GM18873 (cell line): ENCODE results near the gene SLC13A3.
A peak's percentile ranks its signal among the peaks of the same experiment; 100 is the strongest.

Experiments
- ATAC-seq: cut with Tn5 transposase; IDR thresholded peaks from one replicate; pipeline ENCODE4 v1.9.1; 2021; ENCODE audit warnings: mild to moderate bottlenecking, moderate library complexity, moderate number of reproducible peaks; ENCODE audit not compliant: unreplicated experiment, low FRiP score

SLC13A3 gene, protein sequence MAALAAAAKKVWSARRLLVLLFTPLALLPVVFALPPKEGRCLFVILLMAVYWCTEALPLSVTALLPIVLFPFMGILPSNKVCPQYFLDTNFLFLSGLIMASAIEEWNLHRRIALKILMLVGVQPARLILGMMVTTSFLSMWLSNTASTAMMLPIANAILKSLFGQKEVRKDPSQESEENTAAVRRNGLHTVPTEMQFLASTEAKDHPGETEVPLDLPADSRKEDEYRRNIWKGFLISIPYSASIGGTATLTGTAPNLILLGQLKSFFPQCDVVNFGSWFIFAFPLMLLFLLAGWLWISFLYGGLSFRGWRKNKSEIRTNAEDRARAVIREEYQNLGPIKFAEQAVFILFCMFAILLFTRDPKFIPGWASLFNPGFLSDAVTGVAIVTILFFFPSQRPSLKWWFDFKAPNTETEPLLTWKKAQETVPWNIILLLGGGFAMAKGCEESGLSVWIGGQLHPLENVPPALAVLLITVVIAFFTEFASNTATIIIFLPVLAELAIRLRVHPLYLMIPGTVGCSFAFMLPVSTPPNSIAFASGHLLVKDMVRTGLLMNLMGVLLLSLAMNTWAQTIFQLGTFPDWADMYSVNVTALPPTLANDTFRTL

DNA sequence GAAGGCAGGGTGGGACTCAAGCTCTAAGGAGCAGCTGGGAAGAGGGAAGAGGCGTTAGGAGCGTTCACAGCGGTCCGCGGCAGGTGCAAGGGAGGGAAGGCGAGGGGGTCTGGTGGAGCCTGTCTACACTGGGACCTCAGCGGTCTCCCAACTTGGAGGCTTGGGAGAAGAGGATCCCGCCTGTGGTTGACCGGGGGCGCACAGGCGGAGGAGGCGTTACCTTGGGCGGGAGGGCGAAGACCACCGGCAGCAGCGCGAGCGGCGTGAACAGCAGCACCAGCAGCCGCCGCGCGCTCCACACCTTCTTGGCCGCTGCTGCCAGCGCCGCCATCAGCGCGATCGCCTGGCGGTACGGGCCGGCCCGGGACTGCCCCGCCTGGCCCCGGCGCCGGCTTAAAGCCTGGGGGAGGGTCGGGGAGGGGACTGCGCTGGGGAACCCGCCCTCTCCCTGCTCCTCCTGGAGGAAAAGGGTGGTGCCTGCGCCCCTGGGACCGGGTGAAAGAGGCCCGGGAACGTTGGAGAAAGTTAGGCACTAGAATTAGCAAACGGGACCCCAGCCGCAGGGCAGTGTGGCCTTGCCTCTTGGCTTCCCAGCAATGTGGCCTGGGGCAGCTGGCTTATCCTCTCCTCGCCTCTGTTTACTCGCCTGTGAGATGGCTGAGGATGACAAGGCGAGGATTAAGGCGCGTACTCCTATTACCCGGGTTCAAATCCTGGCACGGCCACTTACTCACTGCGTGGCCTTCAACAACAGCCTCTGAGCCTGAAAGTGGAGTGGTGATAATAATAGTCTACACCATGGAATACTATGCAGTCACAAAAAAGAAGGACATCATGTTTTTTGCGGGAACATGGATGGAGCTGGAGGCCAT lies at the start of gene SLC13A3:
Gene SLC13A3, minus strand, starts transcription at position 369 of the 872 bp plus-strand sequence. Its CDS starts 38 bp downstream, at position 331.
- no peak for ATAC-seq

- ATAC-seq: no peak
Measured at GRCh38 chr20:46701057-46701456, 49.8 kb upstream of the SLC13A3 start.

GRCh38 chr20:46700481-46700880 lies 49.2 kb upstream of the SLC13A3 start:
- ATAC-seq: no peak

- no peak for ATAC-seq
Measured at GRCh38 chr20:46699651-46700359, 48.5 kb upstream of the SLC13A3 start.

- ATAC-seq: no peak
Measured at GRCh38 chr20:46698788-46699187, 47.5 kb upstream of the SLC13A3 start.

GRCh38 chr20:46696791-46697279 lies 45.6 kb upstream of the SLC13A3 start:
- ATAC-seq: no peak

- no peak for ATAC-seq
Measured at GRCh38 chr20:46695892-46696291, 44.6 kb upstream of the SLC13A3 start.

- no peak for ATAC-seq
Measured at GRCh38 chr20:46694484-46694883, 43.2 kb upstream of the SLC13A3 start.

DNA sequence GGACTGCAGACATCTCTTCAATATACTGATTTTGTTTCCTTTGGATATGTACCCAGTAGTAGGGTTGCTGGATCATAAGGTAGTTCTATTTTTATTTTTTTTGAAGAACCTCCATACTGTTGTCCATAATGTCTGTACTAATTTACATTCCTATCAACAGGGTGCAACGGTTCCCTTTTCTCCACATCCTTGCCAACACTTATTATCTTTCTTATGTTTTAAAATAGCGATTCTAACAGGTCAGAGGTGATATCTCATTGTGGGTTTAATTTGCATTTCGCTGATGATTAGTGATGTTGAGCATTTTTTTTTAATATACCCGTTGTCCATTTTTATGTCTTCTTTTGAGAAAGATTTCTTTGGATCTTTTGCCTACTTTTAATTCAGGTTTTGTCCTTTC lies 39.9 kb upstream of the SLC13A3 start:
- no peak for ATAC-seq

GRCh38 chr20:46690219-46691106 lies 39.2 kb upstream of the SLC13A3 start:
- no peak for ATAC-seq

DNA sequence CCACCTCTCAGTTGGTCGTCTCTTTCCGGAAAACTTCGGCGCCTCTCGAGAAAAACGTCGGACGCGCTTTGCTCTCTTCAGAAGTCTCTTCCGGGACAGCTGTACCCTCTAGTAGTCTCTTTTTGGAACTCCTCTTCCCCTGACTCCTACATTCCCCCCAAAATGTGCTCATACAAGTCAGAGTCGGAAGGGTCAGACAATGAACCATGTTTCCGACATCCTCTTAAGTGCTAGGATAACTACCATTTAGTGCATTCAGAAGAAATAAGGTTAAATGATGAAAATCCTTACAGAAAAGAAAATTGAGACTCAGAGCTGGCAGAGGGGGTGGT lies 38.5 kb upstream of the SLC13A3 start:
- no peak for ATAC-seq

GRCh38 chr20:46689082-46689753 lies 38.0 kb upstream of the SLC13A3 start, which contains the start of gene TP53RK:
Gene TP53RK, minus strand, starts transcription at chr20:46689444. Its CDS starts 30 bp downstream, at chr20:46689414.
- ATAC-seq: peak; percentile 93

GRCh38 chr20:46688151-46689081 lies 37.2 kb upstream of the SLC13A3 start:
- no peak for ATAC-seq

DNA sequence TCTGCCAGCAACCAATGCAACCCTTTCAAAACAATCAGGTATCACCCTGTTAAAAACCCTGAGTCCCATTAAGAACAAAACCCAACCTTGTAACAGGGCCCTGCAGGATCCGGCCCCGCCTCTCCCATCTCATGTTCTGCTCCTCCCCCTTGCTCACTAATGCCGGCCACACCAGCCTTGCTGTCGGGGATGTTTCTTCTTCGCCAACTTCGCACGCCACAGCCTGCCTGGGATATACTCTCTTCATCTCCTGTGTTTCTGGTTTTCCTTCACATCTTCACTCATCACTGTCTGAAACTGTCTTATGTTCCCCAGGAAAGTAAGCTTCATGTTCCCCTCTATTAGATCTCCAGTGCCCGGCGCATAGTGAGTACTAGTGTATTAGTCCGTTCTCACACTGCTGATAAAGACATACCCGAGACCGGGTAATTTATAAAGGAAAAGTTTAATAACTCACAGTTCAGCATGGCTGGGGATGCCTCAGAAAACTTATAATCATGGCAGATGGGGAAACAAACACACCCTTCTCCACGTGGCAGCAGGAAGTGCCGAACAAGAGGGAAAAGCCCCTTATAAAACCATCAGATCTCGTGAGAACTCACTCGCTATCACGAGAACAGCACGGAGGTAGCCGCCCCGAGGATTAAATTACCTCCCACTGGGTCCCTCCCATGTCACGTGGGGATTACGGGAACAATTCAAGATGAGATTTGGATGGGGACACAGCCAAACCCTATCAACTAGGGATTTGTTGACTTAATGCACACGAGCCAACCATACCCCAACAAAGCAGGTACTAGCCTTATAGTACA lies 32.9 kb upstream of the SLC13A3 start:
- no peak for ATAC-seq

GRCh38 chr20:46683668-46683938 lies 32.3 kb upstream of the SLC13A3 start:
- no peak for ATAC-seq

- ATAC-seq: no peak
Measured at GRCh38 chr20:46683011-46683667, 31.9 kb upstream of the SLC13A3 start.
